Peyer's patch (tissue), 4 donors: ENCODE data around the gene SPAG16. TPM values are rescaled to one million over a fixed set of nuclear protein-coding genes. Genes with fewer than 3 reads are reported as not detected.

Experiments
- DNase-seq, 3 donors: peaks; one replicate each; pipeline ENCODE4 v3.0.0-alpha.2; 2017 to 2019
- H3K27ac ChIP-seq, 4 donors: fragments of 200-600 bp; sonication (generic); one replicate each; pipeline ENCODE4 v1.5.1; 2016 to 2019
- H3K27me3 ChIP-seq, 2 donors: fragments of 200-600 bp; sonication (generic); one replicate each; pipeline ENCODE4 v1.5.1; 2019
- H3K36me3 ChIP-seq, 3 donors: fragments of 200-600 bp; sonication (generic); one replicate each; pipeline ENCODE4 v1.5.1; 2016 to 2019
- H3K4me1 ChIP-seq, 4 donors: fragments of 200-600 bp; sonication (generic); one replicate each; pipeline ENCODE4 v1.5.1; 2016 to 2019
- H3K4me3 ChIP-seq, 4 donors: fragments of 200-600 bp; sonication (generic); 1 replicate in 3 of 4; 2 replicates in 1 of 4; pipeline ENCODE4 v1.5.1; 2016 to 2019; ENCODE audit warnings: mild to moderate bottlenecking in 1 of 4
- H3K9me3 ChIP-seq, 4 donors: fragments of 200-600 bp; sonication (generic); one replicate each; pipeline ENCODE4 v1.5.1; 2016 to 2019; ENCODE audit warnings: mild to moderate bottlenecking in 1 of 4
- POLR2A ChIP-seq, 2 donors: fragments of 450-650 bp; IDR thresholded peaks; one replicate each; pipeline ENCODE4 v1.5.1; 2017; ENCODE audit warnings: antibody characterized with exemption in 2 of 2, mild to moderate bottlenecking in 2 of 2, moderate library complexity in 2 of 2
- total RNA-seq, 4 donors: library from RNA; depleted of rRNA; stranded (reverse); fragments of >200 nt; gene quantifications; one replicate each; pipeline ENCODE4 v1.1.0, GENCODE V29; 2016
- TF ChIP-seq, protein P1 (sequence below), 6 experiments: fragments of 450-650 bp in 4 of 6; fragments of 200-600 bp in 2 of 6; sonication (generic) in 1 of 6; IDR thresholded peaks; one replicate each; pipeline ENCODE4 v1.5.1; 2017 to 2019; ENCODE audit warnings: antibody characterized with exemption in 6 of 6, mild to moderate bottlenecking in 3 of 6, moderate library complexity in 1 of 6

SPAG16 gene
- total RNA-seq, 4 donors from 2014 or later, result 5.5 to 43.7 (median 10.0) TPM

DNA sequence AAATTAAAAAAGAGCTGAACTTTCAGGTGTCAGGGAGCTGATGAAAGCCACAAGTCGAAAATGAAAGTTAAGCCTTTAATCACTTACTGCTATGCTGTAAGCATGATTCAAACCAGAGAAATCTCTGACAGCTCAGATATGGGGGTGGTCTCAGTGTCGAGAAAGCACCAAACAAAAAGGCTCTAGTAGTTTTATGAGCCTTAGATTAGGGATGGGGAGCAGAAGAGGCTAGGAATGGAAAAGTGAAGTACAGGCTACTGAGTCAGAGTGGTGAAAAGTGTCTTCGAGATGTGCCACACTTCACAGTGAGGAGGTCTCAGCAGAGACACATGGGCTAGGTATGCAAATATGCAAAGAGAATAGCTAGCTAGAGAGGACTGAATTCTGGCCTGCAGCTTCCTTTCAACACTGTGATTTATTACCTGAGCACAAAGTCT is 482.2 kb downstream of the SPAG16 start:
- H3K4me3 ChIP-seq, result no peak overlapping the region
- no peaks in the 10 kb centered on the region for H3K36me3 ChIP-seq
- no peak overlapping the region for H3K27ac ChIP-seq
- no peaks in the 10 kb centered on the region for H3K27me3 ChIP-seq
- H3K9me3 ChIP-seq, result no peaks in the 10 kb centered on the region
- DNase-seq, result no peak
- no peaks in the 10 kb centered on the region for H3K4me1 ChIP-seq
- TF ChIP-seq, protein P1, sequence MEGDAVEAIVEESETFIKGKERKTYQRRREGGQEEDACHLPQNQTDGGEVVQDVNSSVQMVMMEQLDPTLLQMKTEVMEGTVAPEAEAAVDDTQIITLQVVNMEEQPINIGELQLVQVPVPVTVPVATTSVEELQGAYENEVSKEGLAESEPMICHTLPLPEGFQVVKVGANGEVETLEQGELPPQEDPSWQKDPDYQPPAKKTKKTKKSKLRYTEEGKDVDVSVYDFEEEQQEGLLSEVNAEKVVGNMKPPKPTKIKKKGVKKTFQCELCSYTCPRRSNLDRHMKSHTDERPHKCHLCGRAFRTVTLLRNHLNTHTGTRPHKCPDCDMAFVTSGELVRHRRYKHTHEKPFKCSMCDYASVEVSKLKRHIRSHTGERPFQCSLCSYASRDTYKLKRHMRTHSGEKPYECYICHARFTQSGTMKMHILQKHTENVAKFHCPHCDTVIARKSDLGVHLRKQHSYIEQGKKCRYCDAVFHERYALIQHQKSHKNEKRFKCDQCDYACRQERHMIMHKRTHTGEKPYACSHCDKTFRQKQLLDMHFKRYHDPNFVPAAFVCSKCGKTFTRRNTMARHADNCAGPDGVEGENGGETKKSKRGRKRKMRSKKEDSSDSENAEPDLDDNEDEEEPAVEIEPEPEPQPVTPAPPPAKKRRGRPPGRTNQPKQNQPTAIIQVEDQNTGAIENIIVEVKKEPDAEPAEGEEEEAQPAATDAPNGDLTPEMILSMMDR (IDR thresholded peaks at IDR 0.05), result no peak
- TF ChIP-seq POLR2A (IDR thresholded peaks at IDR 0.05), result no peak

DNA sequence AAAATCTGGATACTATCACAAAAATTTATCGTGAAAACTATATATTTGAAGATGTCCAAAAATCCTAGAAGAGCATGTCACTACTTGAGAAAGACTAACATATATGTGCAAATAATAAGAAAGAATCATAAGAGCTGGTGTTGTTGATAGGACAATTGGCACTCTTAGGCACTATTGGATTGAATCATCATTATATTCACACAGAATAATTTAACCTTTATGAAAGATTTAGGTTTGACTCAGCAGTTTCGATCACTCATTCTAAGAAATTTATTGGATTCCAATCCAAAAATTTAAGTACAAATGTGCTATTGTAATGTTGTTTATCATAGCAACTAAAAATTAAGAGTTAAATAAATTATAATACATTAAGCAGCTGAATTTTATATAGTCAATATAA is 503.6 kb downstream of the SPAG16 start:
- Histone ChIP-seq H3K27me3 (no peaks in the 10 kb centered on the region), H3K9me3 (no peaks in the 10 kb centered on the region), H3K4me3 (no peak overlapping the region), H3K4me1 (no peaks in the 10 kb centered on the region), H3K36me3 (no peaks in the 10 kb centered on the region), H3K27ac (no peak overlapping the region)
- TF ChIP-seq, protein P1 (IDR thresholded peaks at IDR 0.05), result no peak
- no peak for TF ChIP-seq POLR2A (IDR thresholded peaks at IDR 0.05)
- no peak for DNase-seq

DNA sequence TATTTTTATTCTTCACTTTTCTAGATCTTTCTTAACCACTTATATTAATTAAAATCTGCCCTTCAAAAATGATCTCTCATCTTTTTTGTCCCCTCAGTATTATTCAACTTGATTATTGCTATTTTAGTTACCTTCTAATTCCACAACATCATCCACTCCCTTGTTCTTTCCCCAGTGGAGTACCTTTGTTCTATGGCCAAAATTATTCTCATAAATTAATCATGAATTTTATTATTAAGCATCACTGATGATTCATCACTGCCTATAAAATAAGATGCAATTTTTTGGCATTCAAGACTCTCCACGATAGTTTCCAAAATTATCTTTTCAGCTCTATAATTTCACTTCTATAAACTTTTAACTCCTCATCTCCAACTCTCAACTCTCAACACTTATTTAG is 505.7 kb downstream of the SPAG16 start:
- H3K27ac ChIP-seq, result no peak overlapping the region
- no peak overlapping the region for H3K4me3 ChIP-seq
- H3K27me3 ChIP-seq, result no peaks in the 10 kb centered on the region
- no peaks in the 10 kb centered on the region for H3K4me1 ChIP-seq
- TF ChIP-seq, protein P1 (IDR thresholded peaks at IDR 0.05), result no peak
- TF ChIP-seq POLR2A (IDR thresholded peaks at IDR 0.05), result no peak
- no peaks in the 10 kb centered on the region for H3K9me3 ChIP-seq
- no peaks in the 10 kb centered on the region for H3K36me3 ChIP-seq
- DNase-seq, result no peak

DNA sequence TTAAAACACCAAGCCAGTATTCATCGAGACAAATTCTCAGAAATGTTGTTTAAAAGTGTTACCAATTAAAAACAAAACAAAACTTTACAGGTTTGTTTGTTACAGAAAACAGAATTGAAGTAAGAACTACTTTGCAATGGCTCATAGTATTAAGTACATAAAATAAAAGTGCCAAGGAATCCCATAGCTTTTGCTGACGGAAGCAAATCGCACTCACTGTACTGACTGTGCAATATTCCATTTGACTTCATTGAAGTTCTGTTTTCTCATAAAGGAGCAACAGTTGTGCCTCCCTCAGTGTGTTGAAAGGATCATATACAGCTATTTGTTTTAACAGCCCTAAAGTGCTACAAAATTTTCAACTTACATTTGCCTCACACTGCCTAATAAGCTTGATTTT is 507.8 kb downstream of the SPAG16 start:
- Histone ChIP-seq H3K27me3 (no peaks in the 10 kb centered on the region), H3K4me3 (no peak overlapping the region), H3K4me1 (no peaks in the 10 kb centered on the region), H3K36me3 (no peaks in the 10 kb centered on the region), H3K9me3 (no peaks in the 10 kb centered on the region), H3K27ac (no peak overlapping the region)
- TF ChIP-seq, protein P1 (IDR thresholded peaks at IDR 0.05), result no peak
- TF ChIP-seq POLR2A (IDR thresholded peaks at IDR 0.05), result no peak
- no peak for DNase-seq

DNA sequence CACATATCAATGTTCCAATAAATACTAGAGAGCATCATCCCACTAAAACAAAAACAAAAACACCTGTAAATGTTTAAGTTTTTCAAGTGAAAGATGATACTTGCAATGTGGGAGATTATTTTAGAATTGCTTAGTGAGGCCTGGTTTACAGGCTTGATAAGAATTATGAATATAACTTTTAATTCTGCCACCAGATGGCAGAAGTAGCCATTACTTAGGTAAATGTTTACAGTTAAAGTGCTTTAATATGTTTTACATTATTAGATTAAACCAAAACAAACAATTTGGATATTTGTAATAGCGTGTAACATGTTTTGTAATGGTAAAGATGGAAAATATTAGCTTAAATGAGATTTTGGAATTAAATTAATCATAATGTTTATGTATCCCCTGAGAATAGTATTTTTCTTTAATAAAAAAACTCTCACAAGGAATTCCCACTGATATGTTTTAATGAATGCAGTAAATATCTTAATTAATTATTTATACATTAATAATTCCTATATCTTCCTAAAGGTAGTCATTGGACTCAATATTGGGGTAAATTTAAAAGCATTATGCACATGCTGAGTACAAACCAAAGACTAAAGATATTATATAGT is 522.0 kb downstream of the SPAG16 start:
- Histone ChIP-seq H3K27ac (no peak overlapping the region), H3K27me3 (no peaks in the 10 kb centered on the region), H3K4me3 (no peak overlapping the region), H3K9me3 (no peaks in the 10 kb centered on the region), H3K36me3 (no peaks in the 10 kb centered on the region), H3K4me1 (no peaks in the 10 kb centered on the region)
- no peak for DNase-seq
- TF ChIP-seq, protein P1 (IDR thresholded peaks at IDR 0.05), result peak in 2 of 6 experiments; percentile 21 to 29
- TF ChIP-seq POLR2A (IDR thresholded peaks at IDR 0.05), result no peak

DNA sequence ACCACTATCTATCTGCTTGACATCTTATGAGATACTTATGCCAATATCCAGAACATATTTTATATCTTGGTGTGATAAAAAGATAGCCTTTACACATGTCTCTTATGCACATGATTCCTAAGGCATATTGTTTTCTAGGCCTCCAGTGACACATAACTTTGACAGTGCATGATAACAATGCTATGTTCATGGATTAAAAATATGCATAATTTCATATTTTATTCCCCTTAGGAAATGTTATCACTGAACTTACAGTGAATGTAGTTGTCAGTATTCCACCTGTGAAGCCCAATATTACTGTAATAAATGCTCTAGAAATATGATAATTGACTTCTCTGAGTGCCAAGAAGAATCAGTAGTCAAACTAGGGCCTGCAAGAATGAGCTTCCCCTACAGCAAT is 532.3 kb downstream of the SPAG16 start:
- no peak for TF ChIP-seq POLR2A (IDR thresholded peaks at IDR 0.05)
- TF ChIP-seq, protein P1 (IDR thresholded peaks at IDR 0.05), result no peak
- Histone ChIP-seq H3K4me1 (no peaks in the 10 kb centered on the region), H3K27me3 (no peaks in the 10 kb centered on the region), H3K4me3 (no peak overlapping the region), H3K9me3 (no peaks in the 10 kb centered on the region), H3K36me3 (no peaks in the 10 kb centered on the region), H3K27ac (no peak overlapping the region)
- no peak for DNase-seq
